ENCODE measurements around the gene PICK1. TPM values are rescaled to one million over a fixed set of nuclear protein-coding genes. Genes with fewer than 3 reads are reported as not detected.

The PICK1 gene
- total and polyA plus RNA-seq, 2 of the 13 experiments (the other 11 are each of a cell fraction or from before 2014, with no cell fraction given): 19.3 to 25.3 TPM

- POLR2A ChIA-PET: no interaction called here
- intact Hi-C loops (cut with micrococcal nuclease; ENCODE audit: unreplicated experiment): no loop called here
- Histone ChIP-seq H3K4me1 (ENCODE audit: insufficient read depth, low read length) (peaks cover 84% of the 10 kb centered on the region), H3K9ac (ENCODE audit: insufficient read depth, low read depth, low read length) (no peak overlapping the region), H4K20me1 (ENCODE audit: insufficient read depth, low read length) (no peaks in the 10 kb centered on the region), H3K4me3 (replicated peaks in 1 of 3; ENCODE audit: insufficient read depth in 1 of 3, low read depth in 2 of 3, low read length in 3 of 3) (no peak overlapping the region), H3K27ac (ENCODE audit: extremely low read length, insufficient read depth, low read length) (no peak overlapping the region), H2AFZ (ENCODE audit: low read length) (no peak overlapping the region), H3K9me3 (ENCODE audit: low read length) (no peaks in the 10 kb centered on the region), H3K4me2 (ENCODE audit: low read depth, low read length) (no peak overlapping the region), H3K79me2 (ENCODE audit: insufficient read depth, low read length) (no peaks in the 10 kb centered on the region), H3K27me3 (ENCODE audit: control insufficient read depth in 1 of 2, insufficient read depth in 2 of 2, low read length in 2 of 2) (peaks cover 3 to 46% of the 10 kb centered on the region in 2 experiments; a peak in 3 of 5 replicates), H3K36me3 (replicated peaks in 1 of 2; ENCODE audit: control insufficient read depth in 1 of 2, insufficient read depth in 2 of 2, low read length in 2 of 2) (no peaks in the 10 kb centered on the region)
- 49% methylated on average over 15 of the region's 19 CpGs for WGBS (ENCODE audit: low lambda C conversion rate)
- DNase-seq (ENCODE audit: low spot score) (peak; percentile 51), ATAC-seq (no peak), FAIRE-seq (no peak)
- in situ Hi-C loops (cut with HindIII; ENCODE audit: extremely low pct_ligation_motif_present, low pct_unique_long_range_greater_than_20kb): no loop called here
- CTCF ChIA-PET (ENCODE audit: low intra/inter-chr PET ratio, low total read pairs): no interaction called here
- BruUV-seq (replicated peaks): no TSS peak
- TF ChIP-seq SOX5 (CRISPR knock-in tag; IDR thresholded peaks at IDR 0.05; ENCODE audit: borderline replicate concordance): peak; percentile 48; the same call in 1 of the 2 replicates
- no peak for TF ChIP-seq KAT7 (CRISPR knock-in tag; IDR thresholded peaks at IDR 0.05; ENCODE audit: borderline replicate concordance)
- TF ChIP-seq MED1 (CRISPR knock-in tag; IDR thresholded peaks at IDR 0.05): 0 out of 2 replicates have a peak, but pooled peaks have one; percentile 27
- TF ChIP-seq ATM (IDR thresholded peaks at IDR 0.05; ENCODE audit: borderline replicate concordance): no peak
- peak; percentile 55 for TF ChIP-seq FOSL2 (CRISPR knock-in tag; IDR thresholded peaks at IDR 0.05)
- TF ChIP-seq SNAI1 (CRISPR knock-in tag; IDR thresholded peaks at IDR 0.05; ENCODE audit: borderline replicate concordance): no peak
- no peak for TF ChIP-seq FOXA1 (IDR thresholded peaks at IDR 0.05)
- peak; percentile 73 for TF ChIP-seq FOXA1 (CRISPR knock-in tag; IDR thresholded peaks at IDR 0.05)
- no peak for TF ChIP-seq ZBTB43 (CRISPR knock-in tag; conservative IDR thresholded peaks at IDR 0.05)
- no peak for TF ChIP-seq ZNF670 (CRISPR knock-in tag; IDR thresholded peaks at IDR 0.05; ENCODE audit: borderline replicate concordance)
- TF ChIP-seq ZNF644 (CRISPR knock-in tag; IDR thresholded peaks at IDR 0.05; ENCODE audit: low read depth): no peak
- peak; percentile 41; the same call in 1 of the 2 replicates for TF ChIP-seq TFAP4 (IDR thresholded peaks at IDR 0.05; ENCODE audit: borderline replicate concordance, low read depth)
- no peak for TF ChIP-seq ZIK1 (CRISPR knock-in tag; IDR thresholded peaks at IDR 0.05; ENCODE audit: borderline replicate concordance, low read depth)
- no peak for TF ChIP-seq ZNF678 (CRISPR knock-in tag; IDR thresholded peaks at IDR 0.05)
- no peak for TF ChIP-seq TOE1 (CRISPR knock-in tag; IDR thresholded peaks at IDR 0.05)
- TF ChIP-seq SP5 (CRISPR knock-in tag; IDR thresholded peaks at IDR 0.05; ENCODE audit: borderline replicate concordance, low read depth): peak; percentile 20; the same call in 1 of the 2 replicates
- no peak for TF ChIP-seq ZKSCAN1 (IDR thresholded peaks at IDR 0.05; ENCODE audit: low read length)
- no peak for TF ChIP-seq SKI (IDR thresholded peaks at IDR 0.05; ENCODE audit: partially characterized antibody)
- no peak for TF ChIP-seq ZFP62 (CRISPR knock-in tag; IDR thresholded peaks at IDR 0.05)
- no peak for TF ChIP-seq TBX3 (IDR thresholded peaks at IDR 0.05; ENCODE audit: borderline replicate concordance)
These were observed 24.3 kb upstream of the PICK1 start for GRCh38 chr22:38032681-38033521.

All from HepG2 (cell line).